ENCODE results near the gene TMEM184A. TPM values are rescaled to one million over a fixed set of nuclear protein-coding genes. Genes with fewer than 3 reads are reported as not detected.

The TMEM184A gene
- total and polyA plus RNA-seq, 2 experiments from 2014 or later, result 14.5 to 24.7 TPM

DNA sequence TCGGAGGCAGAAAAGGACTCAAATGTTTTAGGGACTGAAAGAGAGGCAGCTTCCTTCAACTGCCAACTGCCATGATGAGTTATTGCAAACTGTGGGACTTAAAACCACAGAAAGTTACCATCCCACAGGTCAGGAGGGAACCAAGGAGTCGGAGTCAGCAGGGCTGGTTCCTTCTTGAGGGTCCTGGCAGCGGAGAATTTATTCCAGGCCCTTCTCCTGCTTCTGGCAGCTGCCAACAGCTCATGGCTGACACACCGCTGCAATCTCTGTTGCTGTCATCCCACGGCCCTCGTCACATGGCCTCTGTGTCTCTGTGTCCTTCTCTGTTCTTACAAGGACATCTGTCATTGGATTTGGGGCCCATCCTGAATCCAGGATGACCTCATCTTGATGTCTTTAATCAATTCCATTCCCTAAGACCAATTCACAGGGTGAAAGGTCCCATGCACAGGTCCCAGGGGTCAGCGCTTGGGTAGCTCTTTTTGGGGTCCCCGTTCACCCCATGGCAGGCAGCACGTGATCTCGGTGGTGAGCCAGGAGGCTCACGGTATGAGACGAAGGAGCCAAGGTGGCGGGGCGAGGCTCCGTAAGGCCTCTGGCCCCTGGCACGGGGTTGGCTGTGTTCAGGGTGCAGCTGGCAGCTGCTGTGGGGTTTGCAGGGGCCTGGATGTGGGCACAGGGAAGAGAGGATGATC, 41.2 kb upstream of the TMEM184A start:
- TF ChIP-seq EZH2phosphoT487 (IDR thresholded peaks at IDR 0.05; ENCODE audit: low read depth, severe bottlenecking, unreplicated experiment) (no peak), CTCF (IDR thresholded peaks at IDR 0.05; ENCODE audit: poor library complexity) (no peak), EZH2 (IDR thresholded peaks at IDR 0.05; ENCODE audit: borderline replicate concordance) (no peak)
- Histone ChIP-seq H3K36me3 (replicated peaks; ENCODE audit: insufficient read depth, low read depth) (no peaks in the 10 kb centered on the region), H3K9me2 (replicated peaks; ENCODE audit: insufficient read depth) (no peaks in the 10 kb centered on the region), H4K20me1 (ENCODE audit: insufficient read depth, poor library complexity, severe bottlenecking) (no peaks in the 10 kb centered on the region), H3K79me2 (no peaks in the 10 kb centered on the region), H3K4me2 (no peak overlapping the region), H3K27me3 (peaks cover 6% of the 10 kb centered on the region), H3K4me3 (no peak overlapping the region), H3K9me3 (ENCODE audit: low read depth) (no peaks in the 10 kb centered on the region), H2AFZ (no peak overlapping the region), H3K27ac (no peak overlapping the region), H3K4me1 (ENCODE audit: insufficient read depth) (no peaks in the 10 kb centered on the region)
- WGBS (ENCODE audit: low lambda C conversion rate, missing lambda C conversion rate), result 84% methylated on average over 16 of the region's 16 CpGs
- DNase-seq (ENCODE audit: low spot score), result no peak

DNA sequence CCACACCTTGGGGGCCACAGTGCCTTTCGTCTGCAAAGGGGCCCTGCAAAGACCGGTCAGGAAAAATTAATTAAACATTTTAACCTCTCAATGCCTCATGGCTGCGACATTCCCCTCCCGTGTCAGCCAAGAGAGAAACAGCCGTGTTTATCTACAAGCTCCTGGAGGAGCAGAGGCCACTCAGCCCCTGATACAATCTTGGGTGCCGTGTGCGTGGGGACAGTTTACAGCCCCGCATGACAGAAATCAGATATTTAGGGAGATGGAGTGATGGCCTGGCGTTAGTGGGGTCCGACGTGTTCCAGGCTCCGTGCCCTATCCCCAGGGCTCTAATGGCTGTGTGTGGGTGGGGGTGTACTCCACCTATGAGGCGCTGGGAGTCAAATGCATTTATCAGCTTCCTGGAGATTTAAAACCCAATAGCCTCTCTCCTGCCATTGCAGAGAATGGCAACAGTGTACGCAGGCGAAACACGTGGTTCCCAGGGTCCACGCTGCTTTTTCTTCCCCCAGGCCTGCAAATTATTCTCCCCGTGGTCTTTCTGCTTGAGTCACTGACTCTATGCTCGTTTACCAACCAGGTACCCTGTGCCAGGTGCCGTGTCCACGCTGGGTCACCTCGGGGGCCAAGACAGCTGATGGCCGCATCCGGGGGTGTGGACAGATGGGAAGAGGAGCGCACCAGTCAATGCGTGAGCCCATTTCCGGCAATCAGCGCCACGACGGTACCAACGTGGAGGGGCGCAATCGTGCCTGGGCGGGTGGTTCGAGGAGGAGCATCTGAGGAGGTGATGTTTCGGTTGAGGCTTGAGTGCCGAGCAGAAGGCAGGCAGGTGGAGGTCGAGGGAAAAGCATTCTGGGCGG, 40.4 kb upstream of the TMEM184A start:
- TF ChIP-seq CTCF (IDR thresholded peaks at IDR 0.05; ENCODE audit: poor library complexity) (no peak), EZH2phosphoT487 (IDR thresholded peaks at IDR 0.05; ENCODE audit: low read depth, severe bottlenecking, unreplicated experiment) (no peak), EZH2 (IDR thresholded peaks at IDR 0.05; ENCODE audit: borderline replicate concordance) (no peak)
- Histone ChIP-seq H3K9me3 (ENCODE audit: low read depth) (no peaks in the 10 kb centered on the region), H4K20me1 (ENCODE audit: insufficient read depth, poor library complexity, severe bottlenecking) (no peaks in the 10 kb centered on the region), H3K27me3 (peaks cover 10% of the 10 kb centered on the region), H3K4me3 (no peak overlapping the region), H3K4me2 (no peak overlapping the region), H3K9me2 (replicated peaks; ENCODE audit: insufficient read depth) (no peaks in the 10 kb centered on the region), H3K4me1 (ENCODE audit: insufficient read depth) (no peaks in the 10 kb centered on the region), H3K27ac (no peak overlapping the region), H3K36me3 (replicated peaks; ENCODE audit: insufficient read depth, low read depth) (no peaks in the 10 kb centered on the region), H3K79me2 (no peaks in the 10 kb centered on the region), H2AFZ (no peak overlapping the region)
- DNase-seq (ENCODE audit: low spot score), result no peak
- 77% methylated on average over 39 of the region's 39 CpGs for WGBS (ENCODE audit: low lambda C conversion rate, missing lambda C conversion rate)

- no peaks in the 10 kb centered on the region for H3K9me2 ChIP-seq (replicated peaks; ENCODE audit: insufficient read depth)
- peaks cover 10% of the 10 kb centered on the region for H3K27me3 ChIP-seq
Measured at GRCh38 chr7:1595636-1596035, 39.6 kb upstream of the TMEM184A start.

More at GRCh38 chr7:1595636-1596035, 39.6 kb upstream of the TMEM184A start:
- no peaks in the 10 kb centered on the region for H3K9me3 ChIP-seq (ENCODE audit: low read depth)
- no peak overlapping the region for H3K27ac ChIP-seq
- H3K4me2 ChIP-seq, result no peak overlapping the region
- H3K4me3 ChIP-seq, result no peak overlapping the region
- no peaks in the 10 kb centered on the region for H3K4me1 ChIP-seq (ENCODE audit: insufficient read depth)
- no peak for DNase-seq (ENCODE audit: low spot score)
- no peaks in the 10 kb centered on the region for H3K79me2 ChIP-seq
- no peak overlapping the region for H2AFZ ChIP-seq
- H4K20me1 ChIP-seq (ENCODE audit: insufficient read depth, poor library complexity, severe bottlenecking), result no peaks in the 10 kb centered on the region
- TF ChIP-seq EZH2phosphoT487 (IDR thresholded peaks at IDR 0.05; ENCODE audit: low read depth, severe bottlenecking, unreplicated experiment) (no peak), CTCF (IDR thresholded peaks at IDR 0.05; ENCODE audit: poor library complexity) (no peak), EZH2 (IDR thresholded peaks at IDR 0.05; ENCODE audit: borderline replicate concordance) (no peak)
- 88% methylated on average over 12 of the region's 12 CpGs for WGBS (ENCODE audit: low lambda C conversion rate, missing lambda C conversion rate)
- no peaks in the 10 kb centered on the region for H3K36me3 ChIP-seq (replicated peaks; ENCODE audit: insufficient read depth, low read depth)

Measured in hepatocyte (in vitro differentiated cells).